Breast epithelium (tissue), 3 donors: ENCODE data around the gene SCAF4.

Experiments used
- POLR2A ChIP-seq: fragments of 450-650 bp; IDR thresholded peaks from one replicate; pipeline ENCODE4 v1.6.1; 2016; ENCODE audit warnings: antibody characterized with exemption, mild to moderate bottlenecking, moderate library complexity
- POLR2AphosphoS5 ChIP-seq, 3 donors: sonication (generic); formaldehyde crosslinking; IDR thresholded peaks; one replicate each; pipeline ENCODE4 v1.6.1; 2017; ENCODE audit warnings: antibody characterized with exemption in 3 of 3

- TF ChIP-seq POLR2AphosphoS5 (IDR thresholded peaks at IDR 0.05), result no peak
- no peak for TF ChIP-seq POLR2A
Measured at GRCh38 chr21:31774031-31774430, 42.1 kb upstream of the SCAF4 start.
